ENCODE measurements around the gene EPS8.

EPS8 gene

GRCh38 chr12:15679151-15679550 is 110.0 kb downstream of the EPS8 start:
- no peak overlapping the region for H3K4me3 ChIP-seq (replicated peaks; ENCODE audit: low read depth, low read length)
- no peak for DNase-seq (ENCODE audit: low read depth)
- TF ChIP-seq CTCF (IDR thresholded peaks at IDR 0.05; ENCODE audit: low read length, missing control alignments): no peak

DNA sequence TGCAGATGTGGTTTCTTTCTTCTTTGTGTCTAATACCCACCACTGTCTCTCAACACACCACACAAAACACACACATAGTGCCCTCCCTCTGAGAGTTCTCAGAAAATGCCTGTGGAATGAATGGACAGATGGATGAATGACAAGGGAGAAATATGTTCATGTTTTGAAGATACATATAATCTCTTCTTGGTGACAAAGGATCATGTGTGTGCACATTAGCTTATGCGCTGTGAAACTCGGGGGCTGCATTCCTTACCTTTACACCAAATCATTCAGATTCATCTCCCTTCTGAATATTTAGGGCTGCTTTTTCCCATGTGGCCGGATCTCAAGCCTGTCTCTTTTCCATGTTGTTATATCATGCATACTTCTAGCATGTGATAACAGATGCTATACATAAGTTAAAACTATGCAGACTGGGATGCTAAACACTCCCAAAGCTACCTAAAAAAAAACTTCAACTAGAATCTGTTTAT is 111.4 kb downstream of the EPS8 start:
- TF ChIP-seq CTCF (IDR thresholded peaks at IDR 0.05; ENCODE audit: low read length, missing control alignments): no peak
- H3K4me3 ChIP-seq (replicated peaks; ENCODE audit: low read depth, low read length): no peak overlapping the region
- no peak for DNase-seq (ENCODE audit: low read depth)

GRCh38 chr12:15677228-15677627 is 112.0 kb downstream of the EPS8 start:
- H3K4me3 ChIP-seq (replicated peaks; ENCODE audit: low read depth, low read length): no peak overlapping the region
- no peak for DNase-seq (ENCODE audit: low read depth)
- TF ChIP-seq CTCF (IDR thresholded peaks at IDR 0.05; ENCODE audit: low read length, missing control alignments): no peak

- DNase-seq (ENCODE audit: low read depth): no peak
- H3K4me3 ChIP-seq (replicated peaks; ENCODE audit: low read depth, low read length): no peak overlapping the region
- no peak for TF ChIP-seq CTCF (IDR thresholded peaks at IDR 0.05; ENCODE audit: low read length, missing control alignments)
These were observed 116.4 kb downstream of the EPS8 start for GRCh38 chr12:15672671-15673270.

DNA sequence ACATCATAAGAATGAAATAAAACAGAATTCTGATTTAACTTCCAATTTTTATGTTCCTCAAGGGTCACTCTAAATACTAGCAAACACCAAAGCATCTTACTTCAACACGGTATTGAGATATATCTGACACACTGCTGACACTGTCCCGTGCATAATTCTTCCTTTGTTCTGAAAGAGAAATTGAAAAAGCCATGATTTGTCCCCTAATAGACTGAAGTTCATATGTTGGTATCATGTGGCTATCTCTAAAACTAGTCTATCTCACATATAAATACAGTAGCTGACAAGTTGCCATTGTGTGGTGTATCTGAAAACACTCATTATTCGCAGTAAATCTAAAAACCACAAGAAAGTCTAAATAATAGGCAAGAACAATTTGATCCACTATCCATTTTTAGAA is 118.4 kb downstream of the EPS8 start:
- no peak overlapping the region for H3K4me3 ChIP-seq (replicated peaks; ENCODE audit: low read depth, low read length)
- DNase-seq (ENCODE audit: low read depth): no peak
- TF ChIP-seq CTCF (IDR thresholded peaks at IDR 0.05; ENCODE audit: low read length, missing control alignments): no peak

DNA sequence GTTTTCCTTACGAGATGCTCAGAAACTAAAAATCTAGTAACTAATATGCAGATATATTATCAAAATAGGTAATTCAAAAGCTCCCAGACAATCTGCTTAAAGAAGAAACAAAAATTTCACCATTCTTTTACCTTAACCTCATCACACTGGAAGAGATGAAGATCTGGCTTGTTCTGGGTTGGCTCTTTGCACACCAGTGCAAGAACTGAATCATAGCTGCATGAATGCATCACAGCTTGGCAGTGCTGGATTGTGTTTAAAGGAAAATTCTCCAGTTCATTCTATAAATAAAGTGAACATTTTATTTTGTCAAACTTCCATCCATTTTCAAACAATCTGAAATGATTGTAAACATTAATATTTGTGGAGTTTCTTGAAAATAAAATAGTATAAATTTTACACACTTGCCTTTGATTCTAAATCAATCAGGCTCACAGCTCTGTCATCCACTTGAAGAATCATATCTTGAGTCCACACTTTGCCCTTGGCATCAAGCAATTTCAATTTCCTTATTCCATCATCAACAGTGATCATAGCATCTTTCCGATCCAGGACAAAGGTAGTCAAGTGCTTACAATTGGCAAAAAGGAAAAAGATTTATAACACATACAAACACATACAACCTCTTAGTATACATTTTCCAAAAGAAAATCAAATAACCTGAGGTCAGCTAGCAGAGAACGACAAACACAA is 119.8 kb downstream of the EPS8 start:
- TF ChIP-seq CTCF (IDR thresholded peaks at IDR 0.05; ENCODE audit: low read length, missing control alignments): no peak
- no peak for DNase-seq (ENCODE audit: low read depth)
- H3K4me3 ChIP-seq (replicated peaks; ENCODE audit: low read depth, low read length): no peak overlapping the region

DNA sequence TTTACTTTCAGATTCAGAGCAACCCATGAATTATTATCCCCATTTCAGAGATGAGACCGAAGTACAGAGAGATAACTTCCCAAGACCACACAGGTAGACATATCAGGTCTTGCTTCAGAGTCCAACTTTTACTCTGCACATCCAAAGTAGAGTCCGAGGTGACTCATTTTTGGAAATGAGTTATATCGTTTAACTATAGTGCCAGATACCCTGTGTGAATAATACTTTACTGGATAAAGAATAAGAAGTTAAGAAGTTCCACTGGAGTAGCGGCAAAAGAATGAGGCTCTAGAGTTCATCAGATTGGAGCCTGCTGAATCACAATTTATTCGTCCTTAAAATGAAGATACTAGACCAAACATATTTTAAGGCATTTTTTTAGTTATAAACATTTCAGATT is 124.7 kb downstream of the EPS8 start:
- H3K4me3 ChIP-seq (replicated peaks; ENCODE audit: low read depth, low read length): no peak overlapping the region
- TF ChIP-seq CTCF (IDR thresholded peaks at IDR 0.05; ENCODE audit: low read length, missing control alignments): no peak
- DNase-seq (ENCODE audit: low read depth): peak; percentile 58
